Esophagus muscularis mucosa (tissue), 3 donors: ENCODE data around the gene SLC16A12.

Experiments
- CTCF ChIP-seq, 3 experiments: fragments of 200-600 bp in 2 of 3; fragments of 450-650 bp in 1 of 3; sonication (generic) in 2 of 3; IDR thresholded peaks; one replicate each; pipeline ENCODE4 v1.5.1; 2017 to 2019; ENCODE audit warnings: antibody characterized with exemption in 3 of 3, mild to moderate bottlenecking in 2 of 3, moderate library complexity in 1 of 3
- POLR2A ChIP-seq: fragments of 450-650 bp; IDR thresholded peaks from one replicate; pipeline ENCODE4 v1.6.1; 2017; ENCODE audit warnings: antibody characterized with exemption, moderate library complexity, mild to moderate bottlenecking, low read depth

- no peak for TF ChIP-seq CTCF (IDR thresholded peaks at IDR 0.05)
- no peak for TF ChIP-seq POLR2A
Observed at GRCh38 chr10:89427629-89428028, 107.8 kb downstream of the SLC16A12 start.
